A673 (cell line): ENCODE measurements around the gene C1orf122. TPM values are rescaled to one million over a fixed set of nuclear protein-coding genes. Genes with fewer than 3 reads are reported as not detected.
A peak's percentile ranks its signal among the peaks of the same experiment; 100 is the strongest.

ENCODE experiments used
- BruUV-seq: library from RNA; stranded (reverse); fragments of 400-500 nt; replicated peaks from 2 replicates; lab custom pipeline; 2021; lab: Mats Ljungman, UMichigan
- CTCF ChIA-PET: fragments of 300-600 bp; sonication (Branson Sonifier 250); formaldehyde crosslinking; loops from one replicate; lab custom pipeline; 2022; ENCODE audit warnings: antibody characterized with exemption; lab: Charles Lee
- POLR2A ChIA-PET: fragments of 300-600 bp; sonication (Branson Sonifier 250); formaldehyde crosslinking; loops from one replicate; lab custom pipeline; 2022; ENCODE audit warnings: antibody characterized with exemption; ENCODE audit not compliant: low non-redundant PET; lab: Charles Lee
- DNase-seq: peaks from one replicate; pipeline ENCODE4 v3.0.0-alpha.2; 2015; ENCODE audit warnings: low spot score
- H3K27ac ChIP-seq: fragments of 200-600 bp; sonication (generic); 2 replicates; pipeline ENCODE4 v1.5.1; 2016; ENCODE audit warnings: mixed run types, low read depth, mild to moderate bottlenecking, mixed read lengths, antibody characterized with exemption, low read length; ENCODE audit not compliant: poor library complexity, severe bottlenecking
- H3K27me3 ChIP-seq: fragments of 200-600 bp; sonication (generic); replicated peaks from 2 replicates; pipeline ENCODE4 v1.6.1; 2017; ENCODE audit warnings: mixed run types, low read depth, mild to moderate bottlenecking, mixed read lengths, antibody characterized with exemption, low read length; ENCODE audit not compliant: insufficient read depth, poor library complexity
- H3K36me3 ChIP-seq: fragments of 200-600 bp; sonication (generic); 2 replicates; pipeline ENCODE4 v1.6.1; 2016; ENCODE audit warnings: mixed run types, mild to moderate bottlenecking, mixed read lengths, antibody characterized with exemption, low read length; ENCODE audit not compliant: insufficient read depth, poor library complexity, severe bottlenecking
- H3K4me1 ChIP-seq: fragments of 200-600 bp; sonication (generic); 2 replicates; pipeline ENCODE4 v1.6.1; 2017; ENCODE audit warnings: mixed run types, mild to moderate bottlenecking, mixed read lengths, antibody characterized with exemption, low read length; ENCODE audit not compliant: insufficient read depth, poor library complexity, severe bottlenecking
- H3K4me3 ChIP-seq: fragments of 200-600 bp; sonication (generic); 2 replicates; pipeline ENCODE4 v1.5.1; 2016; ENCODE audit warnings: low read depth, mixed run types, mild to moderate bottlenecking, mixed read lengths, low read length; ENCODE audit not compliant: poor library complexity, severe bottlenecking
- H3K9me3 ChIP-seq: fragments of 200-600 bp; sonication (generic); 2 replicates; pipeline ENCODE4 v1.6.1; 2016; ENCODE audit warnings: mixed run types, low read depth, mild to moderate bottlenecking, mixed read lengths, antibody characterized with exemption, low read length; ENCODE audit not compliant: poor library complexity, severe bottlenecking
- EZH2 ChIP-seq: fragments of 200-600 bp; sonication (generic); IDR thresholded peaks from 2 replicates; pipeline ENCODE4 v1.6.1; 2017; ENCODE audit warnings: borderline replicate concordance, low read depth, mild to moderate bottlenecking, mixed read lengths, antibody characterized with exemption, low read length; ENCODE audit not compliant: poor library complexity, severe bottlenecking
- intact Hi-C: fragments of 100-400 bp; cut with micrococcal nuclease; formaldehyde crosslinking; loops from one replicate; pipeline ENCODE4 v1.10.0; 2022; ENCODE audit not compliant: unreplicated experiment
- total RNA-seq: library from RNA; stranded (reverse); gene quantifications from 2 replicates; pipeline ENCODE4 v1.2.3, GENCODE V29; 2021
- TF ChIP-seq, protein P1 (sequence below): fragments of 300-800, 200-600 bp; sonication (generic); conservative IDR thresholded peaks from 2 replicates; pipeline ENCODE4 v1.5.1; 2017; ENCODE audit warnings: low read depth, mild to moderate bottlenecking, antibody characterized with exemption, low read length, moderate library complexity, mixed read lengths

C1orf122 gene
- total RNA-seq, 1 experiment from 2014 or later, result 31.0 TPM

DNA sequence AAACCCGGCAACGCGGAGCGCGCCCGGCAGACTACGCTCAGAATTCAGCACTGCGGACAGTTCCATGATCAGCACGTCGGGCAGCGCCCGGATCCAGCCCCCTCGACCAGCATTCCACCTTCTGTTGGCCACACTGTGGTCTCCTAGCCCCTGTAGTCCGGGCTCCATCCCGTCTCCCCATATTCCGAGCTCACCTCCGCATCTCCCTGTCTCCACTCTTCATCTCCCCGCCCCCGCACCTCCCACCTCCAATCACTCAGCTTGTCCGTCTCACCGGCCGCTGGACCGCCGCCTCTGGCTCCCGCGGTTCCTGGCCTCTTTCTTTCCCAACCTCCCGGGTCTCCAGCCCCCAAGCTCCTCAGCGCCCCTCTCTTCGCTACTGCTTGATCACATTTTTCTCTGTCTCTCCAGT, 43.2 kb upstream of the C1orf122 start:
- no TSS peak for BruUV-seq
- H3K27me3 ChIP-seq, result peaks cover 85% of the 10 kb centered on the region
- peak; percentile 63 for DNase-seq
- H3K4me3 ChIP-seq, result no peak overlapping the region
- intact Hi-C loops, result no loop called here
- no peaks in the 10 kb centered on the region for H3K9me3 ChIP-seq
- no peak overlapping the region for H3K27ac ChIP-seq
- H3K4me1 ChIP-seq, result no peaks in the 10 kb centered on the region
- TF ChIP-seq EZH2, result no peak
- TF ChIP-seq, protein P1, sequence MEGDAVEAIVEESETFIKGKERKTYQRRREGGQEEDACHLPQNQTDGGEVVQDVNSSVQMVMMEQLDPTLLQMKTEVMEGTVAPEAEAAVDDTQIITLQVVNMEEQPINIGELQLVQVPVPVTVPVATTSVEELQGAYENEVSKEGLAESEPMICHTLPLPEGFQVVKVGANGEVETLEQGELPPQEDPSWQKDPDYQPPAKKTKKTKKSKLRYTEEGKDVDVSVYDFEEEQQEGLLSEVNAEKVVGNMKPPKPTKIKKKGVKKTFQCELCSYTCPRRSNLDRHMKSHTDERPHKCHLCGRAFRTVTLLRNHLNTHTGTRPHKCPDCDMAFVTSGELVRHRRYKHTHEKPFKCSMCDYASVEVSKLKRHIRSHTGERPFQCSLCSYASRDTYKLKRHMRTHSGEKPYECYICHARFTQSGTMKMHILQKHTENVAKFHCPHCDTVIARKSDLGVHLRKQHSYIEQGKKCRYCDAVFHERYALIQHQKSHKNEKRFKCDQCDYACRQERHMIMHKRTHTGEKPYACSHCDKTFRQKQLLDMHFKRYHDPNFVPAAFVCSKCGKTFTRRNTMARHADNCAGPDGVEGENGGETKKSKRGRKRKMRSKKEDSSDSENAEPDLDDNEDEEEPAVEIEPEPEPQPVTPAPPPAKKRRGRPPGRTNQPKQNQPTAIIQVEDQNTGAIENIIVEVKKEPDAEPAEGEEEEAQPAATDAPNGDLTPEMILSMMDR, result no peak
- CTCF ChIA-PET, result no interaction called here
- H3K36me3 ChIP-seq, result no peaks in the 10 kb centered on the region
- POLR2A ChIA-PET, result no interaction called here

DNA sequence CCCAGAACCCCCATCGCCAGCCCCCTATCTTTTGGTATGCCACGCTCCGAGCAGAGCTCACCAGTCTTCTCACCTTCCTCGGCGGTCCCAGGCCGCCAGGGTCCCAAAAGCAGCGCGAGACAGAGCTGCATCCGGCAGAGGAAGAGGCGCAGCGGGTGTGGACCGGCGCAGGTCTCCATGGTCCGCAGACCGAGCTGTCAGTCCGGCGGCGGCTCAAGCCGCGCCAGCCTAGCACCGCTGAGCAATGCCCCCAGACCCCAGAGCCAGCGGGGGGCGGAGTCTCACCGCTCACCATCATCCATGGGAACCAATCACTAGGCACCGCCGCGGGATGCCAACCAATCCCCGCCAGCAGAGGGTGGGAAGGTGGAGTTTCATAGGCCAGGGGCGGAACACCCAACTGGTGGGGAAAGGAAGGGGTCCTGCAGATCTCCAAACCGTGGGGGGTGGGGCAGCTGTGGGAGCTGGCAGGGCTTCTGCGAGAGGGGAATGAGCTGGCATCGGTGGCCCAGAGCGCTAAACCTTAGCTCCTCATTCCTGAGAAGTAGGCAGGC, 42.6 kb upstream of the C1orf122 start, which contains the start of gene EPHA10:
Gene EPHA10, minus strand, starts transcription at position 233 of the 554 bp plus-strand sequence. Its CDS starts 54 bp downstream, at position 179.
- Histone ChIP-seq H3K27me3 (peaks cover 87% of the 10 kb centered on the region), H3K4me1 (no peaks in the 10 kb centered on the region), H3K27ac (no peak within 1 kb of the TSS), H3K9me3 (no peaks in the 10 kb centered on the region), H3K36me3 (no peaks in the 10 kb centered on the region), H3K4me3 (no peak within 1 kb of the TSS)
- ChIA-PET POLR2A (no interaction called here), CTCF (interaction anchor here (0.6 kb wide), 1 partner anchor 31 kb away, joined by 5 read pairs; no protein-coding TSS in a partner anchor)
- BruUV-seq, result no TSS peak
- peak; percentile 83 for TF ChIP-seq EZH2
- TF ChIP-seq, protein P1, result no peak
- no peak for DNase-seq
- intact Hi-C loops, result no loop called here

DNA sequence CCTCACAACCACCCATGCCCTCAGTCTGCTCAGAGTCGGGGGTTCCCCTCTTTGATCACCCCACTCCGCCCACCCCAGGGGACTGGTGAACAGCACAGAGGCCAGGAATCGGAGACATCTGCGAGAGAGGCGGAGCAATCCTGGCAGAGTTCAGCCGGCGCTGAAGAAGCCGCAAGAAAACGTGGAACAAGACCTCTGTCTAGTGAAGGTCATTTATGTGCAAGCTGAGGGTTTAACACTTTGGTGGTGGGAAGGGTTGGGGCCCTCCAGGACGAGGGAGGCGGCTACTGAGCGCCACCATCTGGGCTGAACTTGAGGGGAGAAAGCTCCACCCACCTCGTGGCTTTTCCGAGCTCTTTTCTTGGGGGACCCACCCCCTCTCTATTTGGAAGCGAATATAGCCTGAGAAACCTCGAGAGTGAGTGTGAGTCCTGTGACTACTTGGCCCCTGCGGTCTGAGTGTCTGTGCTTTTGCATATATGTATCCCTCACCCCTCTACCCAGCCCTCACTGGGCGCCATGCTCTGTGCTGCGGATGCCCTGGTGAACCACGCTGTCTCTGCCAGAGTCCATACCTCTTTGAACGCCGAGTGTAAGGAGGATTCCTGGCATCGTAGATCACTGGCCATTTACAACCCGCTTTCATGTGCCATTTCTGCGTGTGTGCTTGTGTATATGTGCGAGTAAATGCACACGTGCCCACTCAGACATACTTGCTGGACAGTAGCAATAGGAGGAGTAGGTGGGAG, 41.5 kb upstream of the C1orf122 start:
- Histone ChIP-seq H3K27me3 (peaks cover 89% of the 10 kb centered on the region), H3K9me3 (no peaks in the 10 kb centered on the region), H3K4me1 (no peaks in the 10 kb centered on the region), H3K27ac (no peak overlapping the region), H3K36me3 (no peaks in the 10 kb centered on the region), H3K4me3 (no peak overlapping the region)
- no TSS peak for BruUV-seq
- ChIA-PET CTCF (interaction anchor here (0.6 kb wide), 1 partner anchor 19 kb away, joined by 6 read pairs; no protein-coding TSS in a partner anchor), POLR2A (no interaction called here)
- intact Hi-C loops, result no loop called here
- peak; percentile 62 for TF ChIP-seq EZH2
- TF ChIP-seq, protein P1, result 0 out of 2 replicates have a peak, but pooled peaks have one; percentile 28
- DNase-seq, result no peak
